Measurements from ENCODE around the gene PCNX2.

GRCh38 chr1:233090746-233091494, 204.6 kb downstream of the PCNX2 start:
- TF ChIP-seq CTCF (IDR thresholded peaks at IDR 0.05) (no peak), POLR2A (IDR thresholded peaks at IDR 0.05) (no peak)

Data from esophagus squamous epithelium (tissue), 4 donors.